BLaER1 treated with 17β-estradiol and CSF1 and Interleukin-3, amounts not matched to agents 10 nM and 100 nM (cell line): ENCODE measurements around the gene OXGR1.

Experiments used
- H3K27ac ChIP-seq, 11 experiments: shearing (Covaris generic); formaldehyde crosslinking; 2 replicates each; pipeline ENCODE4 v1.8.1; 2022
- H3K27me3 ChIP-seq, 11 experiments: shearing (Covaris generic); formaldehyde crosslinking; 2 replicates each; pipeline ENCODE4 v1.8.1; 2022
- H3K36me3 ChIP-seq, 11 experiments: shearing (Covaris generic); formaldehyde crosslinking; 2 replicates each; pipeline ENCODE4 v1.8.1; 2022
- H3K4me1 ChIP-seq, 10 experiments: shearing (Covaris generic); formaldehyde crosslinking; 2 replicates each; pipeline ENCODE4 v1.8.1; 2022
- H3K4me2 ChIP-seq, 11 experiments: shearing (Covaris generic); formaldehyde crosslinking; 2 replicates each; pipeline ENCODE4 v1.8.1; 2022
- H3K4me3 ChIP-seq, 10 experiments: shearing (Covaris generic); formaldehyde crosslinking; 2 replicates each; pipeline ENCODE4 v1.8.1; 2022
- H3K9ac ChIP-seq, 11 experiments: shearing (Covaris generic); formaldehyde crosslinking; 2 replicates each; pipeline ENCODE4 v1.8.1; 2022
- H3K9me3 ChIP-seq, 11 experiments: shearing (Covaris generic); formaldehyde crosslinking; replicated peaks in 1 of 11; 2 replicates each; pipeline ENCODE4 v1.8.1; 2022
- H4K20me1 ChIP-seq, 11 experiments: shearing (Covaris generic); formaldehyde crosslinking; 2 replicates each; pipeline ENCODE4 v1.8.1; 2022
- Cebpa-rat ChIP-seq, 11 experiments: shearing (Covaris generic); IDR thresholded peaks; 2 replicates each; pipeline ENCODE4 v1.8.1; 2022

The OXGR1 gene

DNA sequence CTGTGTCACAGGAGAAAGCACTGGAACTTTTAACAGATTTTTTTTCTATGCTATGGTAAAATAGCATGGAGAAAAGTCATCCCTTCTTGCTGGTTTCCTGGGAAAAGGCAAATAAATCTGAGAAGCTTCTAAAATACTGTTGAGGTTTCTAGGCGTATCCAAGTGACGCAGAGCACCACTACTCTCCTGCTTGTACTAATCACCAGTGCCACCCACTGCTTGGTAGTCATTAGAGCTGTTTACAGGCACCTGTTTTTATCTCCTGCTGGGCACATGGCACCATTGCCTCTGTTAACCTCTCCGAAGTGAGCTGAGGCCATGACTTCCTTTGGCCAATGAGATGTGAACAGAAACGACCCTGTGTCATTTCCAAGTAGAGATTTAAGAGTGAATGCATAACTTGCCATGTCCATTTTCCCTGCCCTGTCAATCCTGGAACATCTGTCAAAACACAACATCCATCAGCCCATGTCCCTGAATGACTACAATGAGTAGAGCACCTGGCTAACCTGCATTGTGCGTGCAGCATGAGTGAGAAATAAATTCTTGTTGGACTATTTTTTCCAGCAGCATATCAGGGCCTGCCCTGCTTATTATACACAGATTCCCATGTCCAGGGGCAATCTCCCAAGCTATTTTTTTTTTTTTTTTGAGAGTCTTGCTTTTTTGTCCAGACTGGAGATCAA lies 17.3 kb upstream of the OXGR1 start:
- no peaks in the 10 kb centered on the region for H3K36me3 ChIP-seq
- H3K27me3 ChIP-seq, result peaks cover 0 to 10% (median 0%) of the 10 kb centered on the region in 11 experiments; a peak in 1 of 22 replicates
- peaks cover 0 to 8% (median 4%) of the 10 kb centered on the region in 11 experiments; a peak in 7 of 22 replicates for H3K9me3 ChIP-seq
- H3K27ac ChIP-seq, result no peak overlapping the region
- H4K20me1 ChIP-seq, result no peaks in the 10 kb centered on the region
- no peak overlapping the region for H3K4me3 ChIP-seq
- peaks cover 5 to 17% (median 12%) of the 10 kb centered on the region in 10 experiments; a peak in 19 of 20 replicates for H3K4me1 ChIP-seq
- TF ChIP-seq Cebpa-rat (IDR thresholded peaks at IDR 0.05), result no peak
- H3K4me2 ChIP-seq, result no peak overlapping the region
- no peak overlapping the region for H3K9ac ChIP-seq

DNA sequence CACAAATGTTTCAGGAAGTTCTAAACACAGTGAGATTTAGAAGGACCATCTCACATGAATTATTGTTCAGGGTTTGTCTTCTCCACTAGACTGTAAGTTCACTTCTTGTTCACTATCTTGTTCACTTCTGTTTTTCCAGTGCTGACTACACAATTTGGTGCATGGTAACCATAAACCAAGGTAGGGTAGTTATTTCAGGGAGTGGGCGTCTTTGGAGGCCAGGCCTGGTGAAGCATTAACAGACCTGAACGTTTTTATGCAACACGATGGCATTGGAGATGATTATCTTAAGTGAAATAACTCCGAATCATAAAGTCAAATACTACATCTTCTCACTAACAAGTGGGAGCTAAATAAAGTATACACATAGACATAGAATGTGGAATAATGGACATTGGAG lies 14.4 kb upstream of the OXGR1 start:
- Histone ChIP-seq H3K4me3 (no peak overlapping the region), H4K20me1 (no peaks in the 10 kb centered on the region), H3K27ac (no peak overlapping the region), H3K36me3 (no peaks in the 10 kb centered on the region), H3K9me3 (peaks cover 0 to 1% (median 0%) of the 10 kb centered on the region in 11 experiments; a peak in 2 of 22 replicates), H3K9ac (no peak overlapping the region), H3K4me2 (no peak overlapping the region), H3K27me3 (0 out of 22 replicates have a peak, but pooled peaks cover 0 to 1% (median 0%) of the 10 kb centered on the region in 11 experiments), H3K4me1 (peaks cover 0 to 12% (median under 1%) of the 10 kb centered on the region in 10 experiments; a peak in 7 of 20 replicates)
- no peak for TF ChIP-seq Cebpa-rat (IDR thresholded peaks at IDR 0.05)

DNA sequence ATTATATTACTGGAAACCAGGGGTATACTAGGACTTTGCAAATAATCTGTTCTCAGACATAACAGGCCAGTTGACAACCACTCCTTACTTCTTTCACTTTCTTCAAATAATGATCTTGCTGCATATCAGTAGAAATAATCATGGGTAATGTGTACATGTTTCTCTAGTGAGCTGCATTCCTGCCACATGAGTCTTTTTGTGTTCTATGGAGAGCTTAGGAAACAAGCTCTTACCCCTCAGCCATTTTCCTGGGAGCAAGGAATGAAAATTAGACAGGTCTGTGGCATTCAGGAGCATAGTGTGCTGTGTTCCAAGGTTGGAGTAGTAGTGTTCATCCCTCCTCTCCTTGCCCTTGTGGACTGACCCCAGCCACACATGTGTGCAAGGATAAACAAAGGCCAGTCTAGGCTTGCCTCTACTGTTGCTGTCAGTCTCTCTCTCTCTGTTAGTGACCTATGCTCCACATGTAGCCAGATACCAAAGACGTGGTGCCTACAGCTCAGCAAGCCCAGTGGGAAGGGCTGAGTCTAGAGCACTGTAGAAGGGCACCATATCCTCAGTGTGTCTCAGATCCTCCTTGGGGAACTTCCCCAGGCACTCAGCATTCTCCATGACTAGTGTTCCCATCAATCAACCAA lies 11.5 kb upstream of the OXGR1 start:
- Histone ChIP-seq H3K36me3 (no peaks in the 10 kb centered on the region), H3K4me2 (no peak overlapping the region), H3K4me1 (peaks cover 9 to 39% (median 20%) of the 10 kb centered on the region in 10 experiments), H4K20me1 (no peaks in the 10 kb centered on the region), H3K9me3 (no peaks in the 10 kb centered on the region), H3K4me3 (no peak overlapping the region), H3K27ac (no peak overlapping the region), H3K9ac (no peak overlapping the region), H3K27me3 (no peaks in the 10 kb centered on the region; a peak in 1 of 22 replicates)
- no peak for TF ChIP-seq Cebpa-rat (IDR thresholded peaks at IDR 0.05)

DNA sequence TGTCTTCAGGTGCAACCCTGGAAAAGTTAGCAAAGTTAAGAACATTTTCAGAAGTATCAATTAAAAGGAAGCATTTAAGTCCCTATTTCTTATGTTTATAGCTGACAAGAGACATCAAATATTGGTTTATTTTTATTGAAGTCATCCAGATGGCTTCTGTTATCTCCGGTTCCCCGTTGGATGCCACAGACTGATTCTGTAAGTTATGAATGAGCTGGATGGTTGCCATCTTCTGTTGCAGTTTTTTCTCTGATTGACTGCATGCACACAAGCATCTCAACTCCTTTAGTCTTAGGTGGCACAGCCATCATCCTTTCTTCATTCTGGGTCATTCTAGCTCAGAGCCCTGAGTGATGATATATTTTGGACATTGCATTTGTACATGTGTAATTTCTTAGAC lies 10.6 kb upstream of the OXGR1 start:
- H3K9ac ChIP-seq, result no peak overlapping the region
- no peaks in the 10 kb centered on the region for H4K20me1 ChIP-seq
- H3K4me3 ChIP-seq, result no peak overlapping the region
- TF ChIP-seq Cebpa-rat (IDR thresholded peaks at IDR 0.05), result no peak
- peaks cover 9 to 48% (median 20%) of the 10 kb centered on the region in 10 experiments for H3K4me1 ChIP-seq
- peaks cover 0 to 6% (median 0%) of the 10 kb centered on the region in 11 experiments; a peak in 1 of 22 replicates for H3K27me3 ChIP-seq
- no peaks in the 10 kb centered on the region for H3K9me3 ChIP-seq
- no peak overlapping the region for H3K27ac ChIP-seq
- no peaks in the 10 kb centered on the region for H3K36me3 ChIP-seq
- H3K4me2 ChIP-seq, result peak overlapping the region in 1 of 11 experiments; percentile 75; a peak in 2 of 22 replicates

DNA sequence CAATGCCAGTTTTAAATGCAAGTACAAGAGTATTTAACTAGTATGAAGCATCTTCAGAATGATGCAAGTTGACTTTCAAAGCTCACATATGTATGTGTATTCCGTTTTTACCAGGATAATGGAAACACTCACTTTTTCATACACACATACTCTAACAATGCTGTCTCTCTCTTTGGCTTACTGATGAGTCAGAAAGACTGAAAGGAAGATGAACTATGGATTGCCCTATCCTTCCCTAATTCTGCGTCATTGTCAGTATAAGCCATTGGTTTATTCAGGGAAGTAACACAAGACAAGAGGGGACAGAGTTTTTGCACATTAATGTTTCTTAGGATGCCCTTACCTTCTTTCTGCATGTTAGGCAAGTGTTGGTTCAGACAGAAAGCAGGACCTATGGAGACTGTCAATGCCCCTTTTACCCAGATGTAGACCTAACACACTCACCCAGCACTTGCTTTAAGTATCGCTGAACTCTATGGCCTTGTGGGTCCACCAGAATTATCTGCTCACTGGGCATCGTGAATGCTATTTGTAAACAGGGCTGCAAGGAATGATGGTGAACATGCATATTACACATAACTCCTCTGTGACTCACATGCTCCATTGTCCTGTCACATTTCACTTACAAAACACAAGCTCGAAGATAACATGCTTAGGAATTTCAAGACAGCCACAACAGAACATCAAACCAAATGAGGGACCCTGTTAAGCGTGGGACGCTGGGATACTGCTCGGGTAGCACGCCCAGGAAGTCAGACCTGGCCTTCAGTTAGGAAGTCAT lies 10.0 kb upstream of the OXGR1 start:
- H3K9ac ChIP-seq, result no peak overlapping the region
- no peak overlapping the region for H3K27ac ChIP-seq
- H3K4me2 ChIP-seq, result peak overlapping the region in 3 of 11 experiments; percentile 13 to 75 (median 62); a peak in 4 of 22 replicates
- H4K20me1 ChIP-seq, result no peaks in the 10 kb centered on the region
- H3K4me3 ChIP-seq, result no peak overlapping the region
- no peaks in the 10 kb centered on the region for H3K9me3 ChIP-seq
- H3K4me1 ChIP-seq, result peaks cover 9 to 54% (median 20%) of the 10 kb centered on the region in 10 experiments
- H3K36me3 ChIP-seq, result no peaks in the 10 kb centered on the region
- no peak for TF ChIP-seq Cebpa-rat (IDR thresholded peaks at IDR 0.05)
- H3K27me3 ChIP-seq, result peaks cover 0 to 6% (median 0%) of the 10 kb centered on the region in 11 experiments; a peak in 1 of 22 replicates

DNA sequence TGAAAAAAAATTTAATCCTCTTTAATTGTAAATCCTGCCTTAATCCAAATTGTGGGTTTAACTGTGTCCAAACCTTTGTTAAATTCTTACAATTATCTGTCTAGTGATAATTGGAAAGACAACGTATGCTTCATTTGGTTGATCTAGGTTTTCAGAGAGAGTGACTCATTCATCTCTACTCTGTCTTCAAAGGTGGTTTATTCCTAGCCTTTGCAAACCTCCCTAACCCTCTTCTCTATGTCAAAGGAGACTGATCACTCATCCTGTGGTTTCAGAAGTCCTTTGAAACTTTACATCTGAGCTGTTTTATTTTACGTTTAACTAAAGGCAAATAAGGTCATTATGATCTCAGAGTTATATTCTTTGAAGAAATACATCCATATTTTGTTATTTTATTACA lies 8.8 kb upstream of the OXGR1 start:
- H3K36me3 ChIP-seq, result no peaks in the 10 kb centered on the region
- no peaks in the 10 kb centered on the region for H3K9me3 ChIP-seq
- H3K9ac ChIP-seq, result no peak overlapping the region
- H3K4me2 ChIP-seq, result peak overlapping the region in 3 of 11 experiments; percentile 62 to 75 (median 72); a peak in 4 of 22 replicates
- H3K4me1 ChIP-seq, result peaks cover 9 to 62% (median 20%) of the 10 kb centered on the region in 10 experiments
- no peaks in the 10 kb centered on the region for H4K20me1 ChIP-seq
- H3K27me3 ChIP-seq, result peaks cover 0 to 8% (median 0%) of the 10 kb centered on the region in 11 experiments; a peak in 3 of 22 replicates
- no peak for TF ChIP-seq Cebpa-rat (IDR thresholded peaks at IDR 0.05)
- no peak overlapping the region for H3K27ac ChIP-seq
- no peak overlapping the region for H3K4me3 ChIP-seq

DNA sequence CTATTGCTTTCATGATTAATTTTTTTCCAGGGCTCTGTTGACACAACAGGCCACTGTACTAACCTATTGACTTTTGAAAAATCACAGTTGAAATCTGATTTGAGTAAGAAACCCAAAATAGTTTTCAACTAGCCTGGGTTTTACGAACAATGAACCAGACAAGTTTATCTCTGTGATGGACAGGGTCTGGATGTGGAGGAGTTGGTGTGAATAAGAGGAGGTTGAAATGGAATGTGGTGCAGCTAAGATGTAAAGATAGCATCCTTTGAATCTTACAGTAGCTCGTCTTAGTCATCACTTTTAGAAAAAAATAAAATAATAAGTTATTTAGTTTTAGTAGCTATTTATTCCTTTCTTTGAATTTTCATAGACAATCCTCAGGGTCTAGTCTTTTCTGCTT lies 8.3 kb upstream of the OXGR1 start:
- peaks cover 0 to 9% (median 0%) of the 10 kb centered on the region in 11 experiments; a peak in 3 of 22 replicates for H3K27me3 ChIP-seq

DNA sequence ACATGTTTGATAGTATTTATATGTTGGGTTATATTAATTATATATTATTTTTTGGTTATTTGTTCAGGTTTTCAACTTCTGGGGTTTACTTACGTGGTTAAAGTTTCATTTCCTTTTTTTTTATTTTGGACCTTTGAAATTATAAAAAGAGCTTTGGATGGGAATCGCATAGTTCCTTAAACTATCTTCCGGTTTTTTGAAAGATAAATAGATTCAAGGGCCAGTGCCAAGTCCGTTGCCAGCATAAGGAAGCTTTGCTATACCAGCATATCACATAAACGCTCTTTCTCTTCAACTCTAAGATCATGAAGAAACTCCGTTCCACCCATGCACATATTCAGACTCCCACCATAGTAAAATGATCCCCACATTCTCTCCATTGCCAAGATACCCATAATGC lies 7.4 kb upstream of the OXGR1 start:
- no peak for TF ChIP-seq Cebpa-rat (IDR thresholded peaks at IDR 0.05)
- H3K9me3 ChIP-seq, result no peaks in the 10 kb centered on the region
- peaks cover 0 to 17% (median 0%) of the 10 kb centered on the region in 11 experiments; a peak in 3 of 22 replicates for H3K27me3 ChIP-seq
- peak overlapping the region; percentile 43 to 87 (median 66); a peak in 21 of 22 replicates for H3K4me2 ChIP-seq
- H3K27ac ChIP-seq, result peak overlapping the region in 1 of 11 experiments; percentile 12; a peak in 3 of 22 replicates
- no peak overlapping the region for H3K4me3 ChIP-seq
- no peaks in the 10 kb centered on the region for H3K36me3 ChIP-seq
- no peak overlapping the region for H3K9ac ChIP-seq
- peaks cover 14 to 62% (median 24%) of the 10 kb centered on the region in 10 experiments for H3K4me1 ChIP-seq
- H4K20me1 ChIP-seq, result no peaks in the 10 kb centered on the region

More for the DNA sequence above, 8.3 kb upstream of the OXGR1 start:
- Histone ChIP-seq H3K36me3 (no peaks in the 10 kb centered on the region), H3K4me1 (peaks cover 9 to 62% (median 20%) of the 10 kb centered on the region in 10 experiments), H3K9ac (no peak overlapping the region), H3K4me3 (no peak overlapping the region), H3K27ac (no peak overlapping the region), H3K9me3 (no peaks in the 10 kb centered on the region), H4K20me1 (no peaks in the 10 kb centered on the region), H3K4me2 (peak overlapping the region in 9 of 11 experiments; percentile 43 to 87 (median 71); a peak in 14 of 22 replicates)
- TF ChIP-seq Cebpa-rat (IDR thresholded peaks at IDR 0.05), result no peak
